ENCODE measurements around the gene SNCAIP.

DNA sequence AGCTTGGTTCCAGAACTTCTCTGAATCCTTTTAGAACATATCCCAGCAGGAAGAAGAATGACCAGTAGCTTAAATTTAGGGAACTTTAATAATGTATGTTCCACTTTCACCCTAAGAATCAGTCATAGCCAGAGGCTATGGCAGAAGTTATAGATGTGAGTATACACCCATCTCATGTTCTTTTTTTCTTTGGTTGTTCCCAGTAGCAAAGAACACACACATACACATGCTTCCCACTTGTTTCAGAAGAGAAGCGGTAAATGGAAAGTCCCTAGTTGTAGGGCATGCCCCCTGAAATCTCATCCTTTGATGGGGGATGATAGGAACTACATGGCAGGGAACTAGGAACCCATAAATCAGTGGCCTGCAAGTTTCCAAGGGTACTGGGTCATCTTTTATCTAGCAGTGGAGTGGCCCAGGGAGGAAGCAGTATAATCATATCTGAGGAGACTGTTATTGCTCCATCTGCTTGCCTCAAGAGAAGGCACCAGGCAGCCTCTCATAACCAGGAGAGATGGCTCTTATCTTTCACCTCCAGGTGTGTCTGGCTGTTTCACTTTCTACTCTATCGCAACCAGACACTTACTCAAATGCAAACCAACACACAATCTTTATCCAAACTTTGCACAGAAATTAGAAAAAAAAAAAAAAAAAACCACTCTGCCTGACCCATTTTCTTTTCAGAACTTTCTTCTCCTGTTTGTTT is 109.5 kb downstream of the SNCAIP start:
- TF ChIP-seq, protein P1, sequence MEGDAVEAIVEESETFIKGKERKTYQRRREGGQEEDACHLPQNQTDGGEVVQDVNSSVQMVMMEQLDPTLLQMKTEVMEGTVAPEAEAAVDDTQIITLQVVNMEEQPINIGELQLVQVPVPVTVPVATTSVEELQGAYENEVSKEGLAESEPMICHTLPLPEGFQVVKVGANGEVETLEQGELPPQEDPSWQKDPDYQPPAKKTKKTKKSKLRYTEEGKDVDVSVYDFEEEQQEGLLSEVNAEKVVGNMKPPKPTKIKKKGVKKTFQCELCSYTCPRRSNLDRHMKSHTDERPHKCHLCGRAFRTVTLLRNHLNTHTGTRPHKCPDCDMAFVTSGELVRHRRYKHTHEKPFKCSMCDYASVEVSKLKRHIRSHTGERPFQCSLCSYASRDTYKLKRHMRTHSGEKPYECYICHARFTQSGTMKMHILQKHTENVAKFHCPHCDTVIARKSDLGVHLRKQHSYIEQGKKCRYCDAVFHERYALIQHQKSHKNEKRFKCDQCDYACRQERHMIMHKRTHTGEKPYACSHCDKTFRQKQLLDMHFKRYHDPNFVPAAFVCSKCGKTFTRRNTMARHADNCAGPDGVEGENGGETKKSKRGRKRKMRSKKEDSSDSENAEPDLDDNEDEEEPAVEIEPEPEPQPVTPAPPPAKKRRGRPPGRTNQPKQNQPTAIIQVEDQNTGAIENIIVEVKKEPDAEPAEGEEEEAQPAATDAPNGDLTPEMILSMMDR (IDR thresholded peaks at IDR 0.05; ENCODE audit: insufficient read depth, low read length), result no peak
- TF ChIP-seq, protein P2, sequence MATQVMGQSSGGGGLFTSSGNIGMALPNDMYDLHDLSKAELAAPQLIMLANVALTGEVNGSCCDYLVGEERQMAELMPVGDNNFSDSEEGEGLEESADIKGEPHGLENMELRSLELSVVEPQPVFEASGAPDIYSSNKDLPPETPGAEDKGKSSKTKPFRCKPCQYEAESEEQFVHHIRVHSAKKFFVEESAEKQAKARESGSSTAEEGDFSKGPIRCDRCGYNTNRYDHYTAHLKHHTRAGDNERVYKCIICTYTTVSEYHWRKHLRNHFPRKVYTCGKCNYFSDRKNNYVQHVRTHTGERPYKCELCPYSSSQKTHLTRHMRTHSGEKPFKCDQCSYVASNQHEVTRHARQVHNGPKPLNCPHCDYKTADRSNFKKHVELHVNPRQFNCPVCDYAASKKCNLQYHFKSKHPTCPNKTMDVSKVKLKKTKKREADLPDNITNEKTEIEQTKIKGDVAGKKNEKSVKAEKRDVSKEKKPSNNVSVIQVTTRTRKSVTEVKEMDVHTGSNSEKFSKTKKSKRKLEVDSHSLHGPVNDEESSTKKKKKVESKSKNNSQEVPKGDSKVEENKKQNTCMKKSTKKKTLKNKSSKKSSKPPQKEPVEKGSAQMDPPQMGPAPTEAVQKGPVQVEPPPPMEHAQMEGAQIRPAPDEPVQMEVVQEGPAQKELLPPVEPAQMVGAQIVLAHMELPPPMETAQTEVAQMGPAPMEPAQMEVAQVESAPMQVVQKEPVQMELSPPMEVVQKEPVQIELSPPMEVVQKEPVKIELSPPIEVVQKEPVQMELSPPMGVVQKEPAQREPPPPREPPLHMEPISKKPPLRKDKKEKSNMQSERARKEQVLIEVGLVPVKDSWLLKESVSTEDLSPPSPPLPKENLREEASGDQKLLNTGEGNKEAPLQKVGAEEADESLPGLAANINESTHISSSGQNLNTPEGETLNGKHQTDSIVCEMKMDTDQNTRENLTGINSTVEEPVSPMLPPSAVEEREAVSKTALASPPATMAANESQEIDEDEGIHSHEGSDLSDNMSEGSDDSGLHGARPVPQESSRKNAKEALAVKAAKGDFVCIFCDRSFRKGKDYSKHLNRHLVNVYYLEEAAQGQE (IDR thresholded peaks at IDR 0.05; ENCODE audit: insufficient replicate concordance, low read depth), result no peak
